Heart right ventricle (tissue), 16 donors: ENCODE measurements around the gene BICRA. TPM values are rescaled to one million over a fixed set of nuclear protein-coding genes. Genes with fewer than 3 reads are reported as not detected.

Source experiments
- ATAC-seq, 8 donors: fragments of 200-7000 bp; cut with Tn5 transposase; one replicate each; pipeline ENCODE4 v1.9.1; 2020; ENCODE audit warnings: mild to moderate bottlenecking in 8 of 8, moderate library complexity in 8 of 8, moderate number of reproducible peaks in 1 of 8
- DNase-seq, 2 donors: peaks; one replicate each; pipeline ENCODE4 v3.0.0-alpha.2; 2020
- H3K27ac ChIP-seq, 10 donors: fragments of 200-600 bp; sonication (generic) in 2 of 10; one replicate each; pipeline versions ENCODE4 v1.5.0 to v1.8.0; 2020 to 2022; ENCODE audit warnings: mild to moderate bottlenecking in 3 of 10
- H3K27me3 ChIP-seq, 7 donors: fragments of 200-600 bp; one replicate each; pipeline ENCODE4 v1.8.0; 2021 to 2022; ENCODE audit warnings: mild to moderate bottlenecking in 2 of 7
- H3K36me3 ChIP-seq, 9 donors: fragments of 200-600 bp; sonication (generic) in 1 of 9; one replicate each; pipeline versions ENCODE4 v1.5.0 to v1.8.0; 2020 to 2022; ENCODE audit warnings: mild to moderate bottlenecking in 2 of 9
- H3K4me1 ChIP-seq, 9 donors: fragments of 200-600 bp; sonication (generic) in 1 of 9; one replicate each; pipeline versions ENCODE4 v1.5.0 to v1.8.0; 2020 to 2022; ENCODE audit warnings: mild to moderate bottlenecking in 4 of 9
- H3K4me3 ChIP-seq, 10 donors: fragments of 200-600 bp; sonication (generic) in 2 of 10; one replicate each; pipeline versions ENCODE4 v1.5.0 to v1.8.0; 2020 to 2022; ENCODE audit warnings: mild to moderate bottlenecking in 7 of 10, moderate library complexity in 2 of 10
- H3K9me3 ChIP-seq, 11 donors: fragments of 200-600 bp in 10 of 11; sonication (generic) in 2 of 11; one replicate each; pipeline versions ENCODE4 v1.5.0 to v1.8.0; 2013 to 2022; ENCODE audit warnings: mild to moderate bottlenecking in 2 of 11, control low read depth in 1 of 11, moderate library complexity in 1 of 11
- CTCF ChIP-seq, 9 donors: fragments of 200-600 bp; sonication (generic) in 2 of 9; IDR thresholded peaks; one replicate each; pipeline versions ENCODE4 v1.5.0 to v1.8.0; 2021 to 2022; ENCODE audit warnings: antibody characterized with exemption in 9 of 9, mild to moderate bottlenecking in 5 of 9, moderate library complexity in 1 of 9
- WGBS, 2 donors: extraction: QIAGEN DNeasy Blood & Tissue Kit; methylation state at CpG; one replicate each; pipeline ENCODE4 v1.1.7; 2013; ENCODE audit warnings: inconsistent platforms in 1 of 2; 5-methylcytosine and 5-hydroxymethylcytosine counted together
- intact Hi-C, 10 donors: fragments of 100-400 bp; cut with DNase I; formaldehyde crosslinking; loops; one replicate each; pipeline versions ENCODE4 v1.11.1 to v1.14.2; 2022
- polyA plus RNA-seq, 2 donors: library from polyadenylated mRNA; stranded (reverse); fragments of 200-250 nt; gene quantifications; one replicate each; pipeline ENCODE4 v1.2.3, GENCODE V29; 2013
- total RNA-seq, 10 donors: library from RNA; stranded (reverse); fragmentation: NEBNext Ultra II Directional in 3 of 10; extraction: Animal tissue kit (Norgen Biotek cat#: 25700) in 3 of 10; gene quantifications; one replicate each; pipeline versions ENCODE4 v1.2.1 to v1.2.4, GENCODE V29; 2021 to 2023
- donor health status: Arrhythmogenic right ventricular cardiomyopathy.
- donor health status: ischemic (EF 13 %, LVEDD 7.1; RV severe dilation, severe dysfunction).
- donor health status: healthy with polysubstance abuse.
- donor health status: DM: no; HTN: yes; CAD: no.
- donor health status: DM: no; HTN: no; CAD: no.
- donor health status: ischemic (EF 25% LVEDD 6.9; RV normal size, moderate dysfunction).
- donor health status: ischemic (EF 25% LVEDD 5.7; RV mildly dilated, moderate dysfunction).
- donor health status: healthy.
- donor health status: DM: yes; HTN: yes; CAD: no.
- donor health status: Ischemic cardiomyopathy.
- donor health status: ischemic (EF 35%, LVEDD 5.7; RV mildly dilated, moderate dysfunction).
- donor health status: nonischemic (EF 11% LVEDD 7.7; RV severe dilation, severe dysfunction).
- donor health status: DM: yes; HTN: yes; CAD: no.
- donor health status: PGD.
- donor health status: ischemic (EF 29% LVEDD 5.4; RV normal size, mild dysfunction).
- donor health status: nonischemic (EF 23%, LVEDD 6.1; RV moderate dilation, normal function).

Gene BICRA
- total and polyA plus RNA-seq, 12 donors, result 2.8 to 13.2 (median 8.9) TPM

- 96 to 97% methylated on average over 71 to 90 of the region's 90 CpGs for WGBS, 2 donors
- Histone ChIP-seq H3K36me3 (peaks cover 0 to 88% (median 21%) of the 10 kb centered on the region in 9 donors), H3K4me1 (no peaks in the 10 kb centered on the region), H3K4me3 (no peak overlapping the region), H3K9me3 (no peaks in the 10 kb centered on the region), H3K27me3 (no peaks in the 10 kb centered on the region), H3K27ac (no peak overlapping the region)
- intact Hi-C loops, result loop anchor here in 1 of 10 donors (10.0 kb wide), 1 partner anchor 65 kb away; no protein-coding TSS in a partner anchor
- ATAC-seq (peak in 2 of 8 donors; percentile 3 to 4), DNase-seq (no peak)
- no peak for TF ChIP-seq CTCF (IDR thresholded peaks at IDR 0.05)
These were observed 71.3 kb downstream of the BICRA start for GRCh38 chr19:47679922-47680857.

- 88 to 91% methylated on average over 32 to 34 of the region's 34 CpGs for WGBS, 2 donors
- Histone ChIP-seq H3K27me3 (no peaks in the 10 kb centered on the region), H3K27ac (no peak overlapping the region), H3K4me1 (no peaks in the 10 kb centered on the region), H3K4me3 (no peak overlapping the region), H3K36me3 (peaks cover 0 to 85% (median 21%) of the 10 kb centered on the region in 9 donors), H3K9me3 (no peaks in the 10 kb centered on the region)
- TF ChIP-seq CTCF (IDR thresholded peaks at IDR 0.05), result no peak
- intact Hi-C loops, result no loop called here
- DNase-seq (no peak), ATAC-seq (peak in 3 of 8 donors; percentile 15 to 38 (median 17))
These were observed 72.0 kb downstream of the BICRA start for GRCh38 chr19:47680858-47681332.

GRCh38 chr19:47681388-47681787, 72.5 kb downstream of the BICRA start:
- peaks cover 0 to 85% (median 21%) of the 10 kb centered on the region in 9 donors for H3K36me3 ChIP-seq
- H3K4me1 ChIP-seq, result no peaks in the 10 kb centered on the region
- DNase-seq (no peak), ATAC-seq (peak in 6 of 8 donors; percentile 8 to 33 (median 26))
- no peak overlapping the region for H3K27ac ChIP-seq
- intact Hi-C loops, result no loop called here
- no peaks in the 10 kb centered on the region for H3K27me3 ChIP-seq
- no peak for TF ChIP-seq CTCF (IDR thresholded peaks at IDR 0.05)
- no peak overlapping the region for H3K4me3 ChIP-seq
- no peaks in the 10 kb centered on the region for H3K9me3 ChIP-seq
- 64 to 65% methylated on average over 6 of the region's 6 CpGs for WGBS, 2 donors

GRCh38 chr19:47681936-47682335, 73.0 kb downstream of the BICRA start:
- TF ChIP-seq CTCF (IDR thresholded peaks at IDR 0.05), result no peak
- Histone ChIP-seq H3K9me3 (no peaks in the 10 kb centered on the region), H3K4me1 (no peaks in the 10 kb centered on the region), H3K27me3 (no peaks in the 10 kb centered on the region), H3K4me3 (no peak overlapping the region), H3K27ac (no peak overlapping the region), H3K36me3 (peaks cover 0 to 85% (median 21%) of the 10 kb centered on the region in 9 donors)
- ATAC-seq (peak in 4 of 8 donors; percentile 9 to 29 (median 18)), DNase-seq (no peak)
- intact Hi-C loops, result no loop called here
- WGBS, 2 donors, result 88 to 90% methylated on average over 22 to 23 of the region's 23 CpGs
